K562 (cell line): ENCODE data around the gene HMOX2. TPM values are rescaled to one million over a fixed set of nuclear protein-coding genes. Genes with fewer than 3 reads are reported as not detected.

ENCODE experiments used
- ARID1B ChIP-seq: fragments of 450-650 bp; IDR thresholded peaks from 2 replicates; pipeline ENCODE4 v1.6.1; 2016; ENCODE audit warnings: antibody characterized with exemption, mild to moderate bottlenecking, inconsistent platforms
- BACH1 ChIP-seq: fragments of 200-800 bp; sonication (Bioruptor generic); IDR thresholded peaks from 2 replicates; pipeline ENCODE4 v1.6.1; 2016; ENCODE audit warnings: missing genetic modification characterization, missing compliant biosample characterization
- CTCFL ChIP-seq: IDR thresholded peaks from 2 replicates; pipeline ENCODE4 v1.6.1; 2011; ENCODE audit warnings: borderline replicate concordance, low read depth, mild to moderate bottlenecking, moderate library complexity, low read length; ENCODE audit not compliant: insufficient read depth, poor library complexity, severe bottlenecking
- ELF2 ChIP-seq: fragments of 250-450 bp; sonication (Bioruptor Pico); IDR thresholded peaks from 2 replicates; pipeline ENCODE4 v1.5.0; 2021; ENCODE audit warnings: mild to moderate bottlenecking
- HDGF ChIP-seq: fragments of 450-650 bp; IDR thresholded peaks from 2 replicates; pipeline ENCODE4 v1.6.1; 2016
- PTRF ChIP-seq: fragments of 450-650 bp; IDR thresholded peaks from 2 replicates; pipeline ENCODE4 v1.6.1; 2016; ENCODE audit warnings: mild to moderate bottlenecking, missing genetic modification characterization, missing compliant biosample characterization
- RNF219 ChIP-seq: fragments of 250-450 bp; sonication (Bioruptor Pico); IDR thresholded peaks from 2 replicates; pipeline ENCODE4 v1.5.0; 2022; ENCODE audit warnings: mild to moderate bottlenecking
- TAF15 ChIP-seq: fragments of 200-400 bp; formaldehyde crosslinking; IDR thresholded peaks from 2 replicates; pipeline ENCODE4 v1.6.1; 2017; ENCODE audit warnings: mild to moderate bottlenecking, low read depth, low read length, moderate library complexity
- TAF7 ChIP-seq: fragments of 450-650 bp; IDR thresholded peaks from 2 replicates; pipeline ENCODE4 v1.6.1; 2016; ENCODE audit warnings: missing genetic modification characterization, missing compliant biosample characterization
- ZNF146 ChIP-seq: IDR thresholded peaks from one replicate; pipeline ENCODE4 v1.6.1; 2018; ENCODE audit warnings: missing compliant biosample characterization; ENCODE audit not compliant: unreplicated experiment
- ZNF232 ChIP-seq: sonication (generic); formaldehyde crosslinking; IDR thresholded peaks from 2 replicates; pipeline ENCODE4 v1.8.0; 2022; ENCODE audit warnings: mild to moderate bottlenecking, missing genetic modification reagents
- ZNF583 ChIP-seq: fragments of 250-450 bp; sonication (Bioruptor Pico); IDR thresholded peaks from 2 replicates; pipeline ENCODE4 v1.4.0; 2020
- polyA plus RNA-seq, 8 experiments: library from polyadenylated mRNA; depleted of rRNA in 4 of 8; stranded (reverse) in 5 of 8; unstranded in 3 of 8; fragments of >200 nt; fragmentation: Nextera tagmentation in 2 of 8; fragmentation: Illumina TruSeq in 1 of 8; extraction: Ambion mirVana in 2 of 8; extraction: Trizol in 1 of 8; gene quantifications; 2 replicates each; pipeline versions ENCODE4 v1.2.1 to v1.2.3, GENCODE V29; 2011 to 2014; ENCODE audit warnings: inconsistent platforms in 1 of 8, missing spikeins in 1 of 8
- total RNA-seq, 7 experiments: library from RNA; depleted of rRNA in 6 of 7; stranded (reverse); fragments of >200 nt in 6 of 7; fragmentation: Illumina TruSeq in 2 of 7; extraction: Trizol in 2 of 7; gene quantifications; 2 replicates each; pipeline versions ENCODE4 v1.2.1 to v1.2.3, GENCODE V29; 2011 to 2021; ENCODE audit warnings: low replicate concordance in 1 of 7

Gene HMOX2
- total and polyA plus RNA-seq, 9 of the 15 experiments (the other 6 are each of a cell fraction or from before 2014, with no cell fraction given) = 26.8 to 87.4 (median 57.4) TPM

- TF ChIP-seq ARID1B (peak; percentile 69), TAF15 (no peak), TAF7 (tag) (peak; percentile 33; the same call in 1 of the 2 replicates), RNF219 (CRISPR knock-in tag) (no peak), ZNF232 (CRISPR knock-in tag) (no peak), HDGF (no peak), CTCFL (no peak), ELF2 (CRISPR knock-in tag) (no peak), BACH1 (no peak), ZNF146 (no peak), PTRF (no peak), ZNF583 (no peak)
These were observed 42.0 kb upstream of the HMOX2 start (continued) for GRCh38 chr16:4433914-4434787.
